ENCODE data around the gene MCTP1. TPM values are rescaled to one million over a fixed set of nuclear protein-coding genes. Genes with fewer than 3 reads are reported as not detected.

Gene MCTP1
- polyA plus RNA-seq, 3 donors: 34.4 to 72.9 (median 55.5) TPM

GRCh38 chr5:95164861-95165260, 120.0 kb downstream of the MCTP1 start:
- DNase-seq: no peak
- Mint-ChIP-seq H3K27ac (no peak overlapping the region), H3K4me1 (peaks cover 11% of the 10 kb centered on the region), H3K27me3 (ENCODE audit: low read depth in 3 of 3) (no peaks in the 10 kb centered on the region), H3K36me3 (no peaks in the 10 kb centered on the region), H3K4me3 (no peak overlapping the region), H3K9me3 (peaks cover 0 to 14% (median 4%) of the 10 kb centered on the region in 7 donors)
- H3K4me1 ChIP-seq (ENCODE audit: control insufficient read depth in 1 of 2, insufficient read depth in 2 of 2, low read length in 2 of 2): peaks cover 8 to 9% of the 10 kb centered on the region in 2 donors
- no peak overlapping the region for H3K4me2 ChIP-seq (replicated peaks; ENCODE audit: extremely low read depth, low read length, poor library complexity, severe bottlenecking)
- no CpG with 5 or more reads among the region's 2 CpGs for WGBS (ENCODE audit: insufficient coverage)
- H3K27ac ChIP-seq (ENCODE audit: low read depth in 1 of 2, low read length in 2 of 2): no peak overlapping the region
- no peaks in the 10 kb centered on the region for H3K9me3 ChIP-seq (replicated peaks in 1 of 2; ENCODE audit: control insufficient read depth in 1 of 2, insufficient read depth in 1 of 2, low read length in 2 of 2)
- H3K27me3 ChIP-seq (ENCODE audit: control insufficient read depth in 2 of 2, insufficient read depth in 2 of 2, low read length in 2 of 2): no peaks in the 10 kb centered on the region
- no peak overlapping the region for H3K4me3 ChIP-seq (replicated peaks in 1 of 3; ENCODE audit: low read depth in 2 of 3, low read length in 3 of 3)
- no peaks in the 10 kb centered on the region for H3K79me2 ChIP-seq (ENCODE audit: insufficient read depth, low read length)
- no peaks in the 10 kb centered on the region for H3K36me3 ChIP-seq (replicated peaks in 1 of 2; ENCODE audit: control insufficient read depth in 1 of 2, insufficient read depth in 2 of 2, low read length in 2 of 2)
- no peaks in the 10 kb centered on the region for H4K20me1 ChIP-seq (ENCODE audit: insufficient read depth, low read length)
- H3K9ac ChIP-seq (ENCODE audit: insufficient read depth, low read length, poor library complexity, severe bottlenecking): no peak overlapping the region
- TF ChIP-seq CTCF (IDR thresholded peaks at IDR 0.05): no peak
- H2AFZ ChIP-seq (ENCODE audit: insufficient read depth, low read depth, low read length, poor library complexity, severe bottlenecking): no peak overlapping the region
- intact Hi-C loops (cut with micrococcal nuclease): no loop called here

GRCh38 chr5:95163079-95163478, 121.8 kb downstream of the MCTP1 start:
- H3K27ac ChIP-seq (ENCODE audit: low read depth in 1 of 2, low read length in 2 of 2): no peak overlapping the region
- peaks cover 0 to 9% (median 2%) of the 10 kb centered on the region in 7 donors for H3K9me3 Mint-ChIP-seq
- no peaks in the 10 kb centered on the region for H4K20me1 ChIP-seq (ENCODE audit: insufficient read depth, low read length)
- no peak overlapping the region for H3K27ac Mint-ChIP-seq
- no peak overlapping the region for H3K4me3 ChIP-seq (replicated peaks in 1 of 3; ENCODE audit: low read depth in 2 of 3, low read length in 3 of 3)
- no peaks in the 10 kb centered on the region for H3K36me3 Mint-ChIP-seq
- no peaks in the 10 kb centered on the region for H3K36me3 ChIP-seq (replicated peaks in 1 of 2; ENCODE audit: control insufficient read depth in 1 of 2, insufficient read depth in 2 of 2, low read length in 2 of 2)
- H3K27me3 Mint-ChIP-seq (ENCODE audit: low read depth in 3 of 3): no peaks in the 10 kb centered on the region
- H3K4me1 ChIP-seq (ENCODE audit: control insufficient read depth in 1 of 2, insufficient read depth in 2 of 2, low read length in 2 of 2): peaks cover 8 to 9% of the 10 kb centered on the region in 2 donors
- no peak overlapping the region for H3K4me3 Mint-ChIP-seq
- intact Hi-C loops (cut with micrococcal nuclease): no loop called here
- H3K4me1 Mint-ChIP-seq: peaks cover 11% of the 10 kb centered on the region
- no peak overlapping the region for H2AFZ ChIP-seq (ENCODE audit: insufficient read depth, low read depth, low read length, poor library complexity, severe bottlenecking)
- TF ChIP-seq CTCF (IDR thresholded peaks at IDR 0.05): no peak
- H3K79me2 ChIP-seq (ENCODE audit: insufficient read depth, low read length): no peaks in the 10 kb centered on the region
- no peak overlapping the region for H3K4me2 ChIP-seq (replicated peaks; ENCODE audit: extremely low read depth, low read length, poor library complexity, severe bottlenecking)
- no peak for DNase-seq
- no peak overlapping the region for H3K9ac ChIP-seq (ENCODE audit: insufficient read depth, low read length, poor library complexity, severe bottlenecking)
- no peaks in the 10 kb centered on the region for H3K27me3 ChIP-seq (ENCODE audit: control insufficient read depth in 2 of 2, insufficient read depth in 2 of 2, low read length in 2 of 2)
- H3K9me3 ChIP-seq (replicated peaks in 1 of 2; ENCODE audit: control insufficient read depth in 1 of 2, insufficient read depth in 1 of 2, low read length in 2 of 2): no peaks in the 10 kb centered on the region
